A673 (cell line): Measurements from ENCODE around the gene ASPG. TPM values are rescaled to one million over a fixed set of nuclear protein-coding genes. Genes with fewer than 3 reads are reported as not detected.

Source experiments
- BruUV-seq: library from RNA; stranded (reverse); fragments of 400-500 nt; replicated peaks from 2 replicates; lab custom pipeline; 2021; lab: Mats Ljungman, UMichigan
- CTCF ChIA-PET: fragments of 300-600 bp; sonication (Branson Sonifier 250); formaldehyde crosslinking; loops from one replicate; lab custom pipeline; 2022; ENCODE audit warnings: antibody characterized with exemption; lab: Charles Lee
- POLR2A ChIA-PET: fragments of 300-600 bp; sonication (Branson Sonifier 250); formaldehyde crosslinking; loops from one replicate; lab custom pipeline; 2022; ENCODE audit warnings: antibody characterized with exemption; ENCODE audit not compliant: low non-redundant PET; lab: Charles Lee
- DNase-seq: peaks from one replicate; pipeline ENCODE4 v3.0.0-alpha.2; 2015; ENCODE audit warnings: low spot score
- H3K27ac ChIP-seq: fragments of 200-600 bp; sonication (generic); 2 replicates; pipeline ENCODE4 v1.5.1; 2016; ENCODE audit warnings: mixed run types, low read depth, mild to moderate bottlenecking, mixed read lengths, antibody characterized with exemption, low read length; ENCODE audit not compliant: poor library complexity, severe bottlenecking
- H3K27me3 ChIP-seq: fragments of 200-600 bp; sonication (generic); replicated peaks from 2 replicates; pipeline ENCODE4 v1.6.1; 2017; ENCODE audit warnings: mixed run types, low read depth, mild to moderate bottlenecking, mixed read lengths, antibody characterized with exemption, low read length; ENCODE audit not compliant: insufficient read depth, poor library complexity
- H3K36me3 ChIP-seq: fragments of 200-600 bp; sonication (generic); 2 replicates; pipeline ENCODE4 v1.6.1; 2016; ENCODE audit warnings: mixed run types, mild to moderate bottlenecking, mixed read lengths, antibody characterized with exemption, low read length; ENCODE audit not compliant: insufficient read depth, poor library complexity, severe bottlenecking
- H3K4me1 ChIP-seq: fragments of 200-600 bp; sonication (generic); 2 replicates; pipeline ENCODE4 v1.6.1; 2017; ENCODE audit warnings: mixed run types, mild to moderate bottlenecking, mixed read lengths, antibody characterized with exemption, low read length; ENCODE audit not compliant: insufficient read depth, poor library complexity, severe bottlenecking
- H3K4me3 ChIP-seq: fragments of 200-600 bp; sonication (generic); 2 replicates; pipeline ENCODE4 v1.5.1; 2016; ENCODE audit warnings: low read depth, mixed run types, mild to moderate bottlenecking, mixed read lengths, low read length; ENCODE audit not compliant: poor library complexity, severe bottlenecking
- H3K9me3 ChIP-seq: fragments of 200-600 bp; sonication (generic); 2 replicates; pipeline ENCODE4 v1.6.1; 2016; ENCODE audit warnings: mixed run types, low read depth, mild to moderate bottlenecking, mixed read lengths, antibody characterized with exemption, low read length; ENCODE audit not compliant: poor library complexity, severe bottlenecking
- CTCF ChIP-seq: fragments of 300-800, 200-600 bp; sonication (generic); conservative IDR thresholded peaks from 2 replicates; pipeline ENCODE4 v1.5.1; 2017; ENCODE audit warnings: low read depth, mild to moderate bottlenecking, antibody characterized with exemption, low read length, moderate library complexity, mixed read lengths
- EZH2 ChIP-seq: fragments of 200-600 bp; sonication (generic); IDR thresholded peaks from 2 replicates; pipeline ENCODE4 v1.6.1; 2017; ENCODE audit warnings: borderline replicate concordance, low read depth, mild to moderate bottlenecking, mixed read lengths, antibody characterized with exemption, low read length; ENCODE audit not compliant: poor library complexity, severe bottlenecking
- intact Hi-C: fragments of 100-400 bp; cut with micrococcal nuclease; formaldehyde crosslinking; loops from one replicate; pipeline ENCODE4 v1.10.0; 2022; ENCODE audit not compliant: unreplicated experiment
- total RNA-seq: library from RNA; stranded (reverse); gene quantifications from 2 replicates; pipeline ENCODE4 v1.2.3, GENCODE V29; 2021

The ASPG gene
- total RNA-seq, 1 experiment from 2014 or later: not detected

- Histone ChIP-seq H3K9me3 (no peaks in the 10 kb centered on the region), H3K36me3 (no peaks in the 10 kb centered on the region), H3K4me1 (no peaks in the 10 kb centered on the region), H3K4me3 (no peak overlapping the region), H3K27ac (no peak overlapping the region), H3K27me3 (peaks cover 15% of the 10 kb centered on the region)
- ChIA-PET POLR2A (no interaction called here), CTCF (no interaction called here)
- intact Hi-C loops: no loop called here
- TF ChIP-seq CTCF: no peak
- TF ChIP-seq EZH2: no peak
- BruUV-seq: no TSS peak
- DNase-seq: no peak
Observed at GRCh38 chr14:104109731-104110361, 24.3 kb downstream of the ASPG start.

GRCh38 chr14:104110491-104111209 is 25.1 kb downstream of the ASPG start:
- no peak for TF ChIP-seq CTCF
- TF ChIP-seq EZH2: no peak
- no peak overlapping the region for H3K27ac ChIP-seq
- H3K4me1 ChIP-seq: no peaks in the 10 kb centered on the region
- H3K36me3 ChIP-seq: no peaks in the 10 kb centered on the region
- DNase-seq: no peak
- H3K9me3 ChIP-seq: no peaks in the 10 kb centered on the region
- intact Hi-C loops: no loop called here
- peaks cover 23% of the 10 kb centered on the region for H3K27me3 ChIP-seq
- no peak overlapping the region for H3K4me3 ChIP-seq
- ChIA-PET CTCF (interaction anchor here (0.6 kb wide), 1 partner anchor 346 kb away, joined by 3 read pairs; no protein-coding TSS in a partner anchor), POLR2A (no interaction called here)
- BruUV-seq: no TSS peak

GRCh38 chr14:104111301-104112112 is 26.0 kb downstream of the ASPG start:
- H3K27me3 ChIP-seq: peaks cover 32% of the 10 kb centered on the region
- intact Hi-C loops: no loop called here
- DNase-seq: no peak
- H3K27ac ChIP-seq: no peak overlapping the region
- POLR2A ChIA-PET: no interaction called here
- CTCF ChIA-PET: interaction anchor here (0.6 kb wide), 1 partner anchor 345 kb away, joined by 3 read pairs; no protein-coding TSS in a partner anchor
- no peaks in the 10 kb centered on the region for H3K36me3 ChIP-seq
- H3K9me3 ChIP-seq: no peaks in the 10 kb centered on the region
- TF ChIP-seq EZH2 (no peak), CTCF (no peak)
- no peak overlapping the region for H3K4me3 ChIP-seq
- no peaks in the 10 kb centered on the region for H3K4me1 ChIP-seq
- no TSS peak for BruUV-seq
